Measurements from ENCODE around the gene NELL2.
"Not testable (repeated sequence)": the region's sequence is repeated elsewhere in the genome, so short reads cannot be mapped to it uniquely, and the experiment has no call there.

Gene NELL2

DNA sequence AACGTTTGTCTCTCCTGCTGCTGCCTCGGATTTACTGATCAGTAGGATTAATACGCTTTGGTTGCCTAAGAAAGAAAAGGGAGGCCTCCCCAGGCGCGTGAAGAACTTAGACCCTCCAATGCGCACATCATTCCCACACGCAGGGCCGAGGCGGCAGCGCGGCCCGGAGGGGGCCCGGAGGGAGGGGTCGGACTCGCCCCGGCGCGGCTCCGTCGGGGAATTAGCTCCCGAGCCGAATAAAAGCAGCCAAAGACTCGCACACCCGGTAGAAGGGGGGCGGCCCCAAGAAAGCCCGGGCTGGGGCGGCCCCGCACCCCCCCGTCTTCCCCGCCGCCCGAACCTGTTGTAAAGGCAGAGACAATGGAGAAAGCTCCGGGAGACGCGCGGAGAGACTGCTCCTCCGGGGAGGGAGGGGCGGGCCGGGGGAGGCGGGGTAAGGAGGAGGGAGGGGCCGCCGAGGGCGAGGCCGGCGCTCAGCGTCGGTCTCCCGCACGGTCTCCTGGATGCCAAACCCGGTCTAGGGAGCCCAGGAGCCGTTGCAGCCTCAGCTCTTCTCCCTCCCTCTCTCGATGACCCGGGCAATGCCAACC is at the start of gene NELL2:
Gene NELL2, minus strand, starts transcription at position 362 of the 590 bp plus-strand sequence. CDS start 446 bp downstream, outside the sequence.
- no peak for DNase-seq (ENCODE audit: low spot score)

DNA sequence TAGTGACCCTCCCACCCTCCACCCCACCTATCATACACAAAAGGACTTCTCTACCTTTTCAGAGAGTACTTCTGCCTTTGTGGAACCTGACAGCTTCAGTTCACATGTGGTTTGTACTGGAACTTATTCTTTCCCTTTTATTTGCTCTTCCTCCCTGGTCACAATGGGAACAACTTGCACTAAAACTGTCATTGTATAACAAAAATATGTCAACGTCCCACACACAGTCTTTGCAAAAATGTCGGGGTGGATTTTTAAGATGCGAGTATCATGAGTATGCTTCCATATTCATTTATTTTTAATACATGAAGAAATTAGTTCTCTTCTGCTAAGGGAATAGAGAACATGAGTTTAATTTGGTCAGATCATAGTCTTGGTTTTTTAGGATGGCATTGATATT is 45.6 kb upstream of the NELL2 start:
- no peak for DNase-seq (ENCODE audit: low spot score)

DNA sequence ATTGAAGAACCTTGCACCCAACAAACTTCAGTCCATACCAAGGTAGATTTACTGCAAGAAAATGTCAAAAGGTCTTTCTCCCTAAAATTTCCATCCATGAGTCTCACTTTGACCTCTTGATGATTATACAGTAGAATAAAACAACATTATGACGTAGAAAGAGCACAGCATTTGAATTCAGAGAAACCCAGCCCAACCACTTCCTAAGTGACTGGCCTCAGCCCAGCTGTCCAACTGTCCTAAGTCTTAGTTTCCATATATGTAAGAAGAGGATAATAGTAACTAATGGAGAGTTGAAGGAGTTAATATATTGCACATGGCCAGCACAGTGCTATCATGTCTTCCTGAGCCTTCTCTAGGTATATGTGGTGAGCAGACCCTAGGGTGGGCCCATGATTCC is 41.0 kb upstream of the NELL2 start:
- DNase-seq (ENCODE audit: low spot score): no peak

DNA sequence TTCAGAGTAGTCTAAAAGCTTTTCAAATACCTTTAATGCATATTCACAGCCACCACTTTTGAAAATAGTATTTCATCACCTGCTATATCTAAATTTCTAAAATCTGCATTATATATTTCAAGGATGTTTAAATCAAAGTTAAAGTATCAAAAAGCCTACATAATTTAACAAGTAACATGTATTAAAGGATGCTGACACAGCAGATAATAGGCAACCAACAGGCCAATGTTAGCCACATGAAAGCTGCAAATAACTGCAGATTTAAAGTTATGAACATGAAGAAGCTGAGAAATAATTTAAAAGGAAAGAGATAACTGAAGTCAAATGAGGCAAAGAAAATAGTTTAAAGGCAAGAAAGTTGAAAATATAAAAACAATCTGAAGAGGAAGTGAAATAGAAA is 39.8 kb upstream of the NELL2 start:
- DNase-seq (ENCODE audit: low spot score): no peak

DNA sequence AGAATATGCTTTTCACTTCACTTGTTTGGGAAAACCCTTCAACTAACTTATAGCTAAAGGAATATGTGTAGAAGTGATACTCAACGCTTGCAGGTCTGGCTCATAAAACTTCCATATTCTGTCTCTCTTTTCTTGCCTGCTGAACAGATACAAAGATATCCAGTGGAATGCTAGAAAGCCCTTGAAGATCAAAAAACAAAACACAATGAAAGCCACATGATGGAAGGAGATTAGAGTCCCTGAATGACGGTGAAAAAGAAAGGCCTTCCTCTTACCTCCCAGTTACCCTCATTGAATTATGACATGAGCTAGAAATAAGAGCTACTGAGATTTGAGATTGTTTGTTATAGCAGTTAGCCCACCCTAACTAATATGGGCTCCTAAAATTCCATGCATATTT is 28.2 kb upstream of the NELL2 start:
- no peak for DNase-seq (ENCODE audit: low spot score)

DNA sequence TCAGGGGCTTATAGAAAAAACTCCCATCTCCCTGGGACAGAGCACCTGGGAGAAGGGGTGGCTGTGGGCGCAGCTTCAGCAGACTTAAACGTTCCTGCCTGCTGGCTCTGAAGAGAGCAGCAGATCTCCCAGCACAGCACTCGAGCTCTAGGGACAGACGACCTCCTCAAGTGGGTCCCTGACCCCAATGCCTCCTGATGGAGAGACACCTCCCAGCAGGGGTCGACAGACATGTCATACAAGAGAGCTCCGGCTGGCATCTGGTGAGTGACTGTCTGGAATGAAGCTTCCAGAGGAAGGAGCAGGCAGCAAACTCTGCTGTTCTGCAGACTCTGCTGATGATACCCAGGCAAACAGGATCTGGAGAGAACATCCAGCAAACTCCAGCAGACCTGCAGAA is 22.0 kb upstream of the NELL2 start:
- DNase-seq (ENCODE audit: low spot score): not testable (repeated sequence)

DNA sequence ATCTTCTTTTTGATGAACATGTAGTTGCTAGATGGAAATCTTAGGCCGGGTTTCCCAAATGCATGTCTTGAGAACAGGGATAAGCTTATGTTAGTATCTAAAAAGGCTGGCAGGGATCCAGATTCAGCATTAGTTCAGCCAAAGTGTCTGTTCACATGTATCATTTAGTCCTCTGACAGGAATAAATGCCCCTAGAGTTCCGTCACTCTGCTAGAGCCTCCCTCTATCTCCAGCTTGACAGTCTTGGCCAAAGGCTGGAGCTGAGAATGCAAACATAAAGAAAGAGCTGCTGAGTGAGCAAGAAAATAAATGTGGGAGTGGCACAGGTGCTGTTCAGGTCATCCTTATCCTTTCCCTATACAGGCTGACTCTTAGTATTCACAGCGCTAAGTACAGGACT is 13.8 kb upstream of the NELL2 start:
- DNase-seq (ENCODE audit: low spot score): no peak

DNA sequence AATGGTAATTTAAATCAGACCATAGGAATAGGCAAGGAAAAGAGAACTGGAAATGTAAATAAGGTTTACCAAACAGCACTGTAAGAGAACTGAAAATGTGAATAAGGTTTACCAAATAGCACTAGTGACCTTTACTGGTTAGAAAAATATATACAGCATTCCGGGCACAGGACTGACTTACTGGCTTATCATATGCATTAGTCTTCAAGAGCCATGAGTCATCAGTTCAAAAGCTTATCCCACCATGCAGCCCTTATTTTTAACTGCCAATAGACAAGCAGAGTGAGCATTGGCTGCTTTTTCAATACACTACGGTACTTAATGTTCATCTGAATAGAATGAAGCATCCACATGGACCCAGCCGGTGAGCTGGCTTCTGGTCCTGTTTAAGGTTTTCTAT is 13.0 kb upstream of the NELL2 start:
- DNase-seq (ENCODE audit: low spot score): no peak

DNA sequence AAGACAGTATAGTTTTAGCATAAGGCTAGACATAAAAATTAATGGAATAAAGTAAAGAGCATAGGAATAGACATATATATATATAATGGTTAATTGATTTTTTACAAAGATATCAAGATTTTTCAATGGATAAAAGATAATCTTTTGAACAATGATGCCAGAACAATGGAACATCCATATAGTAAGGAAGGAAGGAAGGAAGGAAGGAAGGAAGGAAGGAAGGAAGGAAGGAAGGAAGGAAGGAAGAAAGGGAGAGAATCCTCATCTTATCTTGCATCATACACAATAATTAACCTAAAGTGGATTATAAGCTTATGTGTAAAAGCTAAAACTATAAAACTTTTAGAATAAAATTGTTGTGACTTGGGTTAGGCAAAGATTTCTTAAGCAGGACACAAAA is 9.8 kb upstream of the NELL2 start:
- DNase-seq (ENCODE audit: low spot score): no peak

DNA sequence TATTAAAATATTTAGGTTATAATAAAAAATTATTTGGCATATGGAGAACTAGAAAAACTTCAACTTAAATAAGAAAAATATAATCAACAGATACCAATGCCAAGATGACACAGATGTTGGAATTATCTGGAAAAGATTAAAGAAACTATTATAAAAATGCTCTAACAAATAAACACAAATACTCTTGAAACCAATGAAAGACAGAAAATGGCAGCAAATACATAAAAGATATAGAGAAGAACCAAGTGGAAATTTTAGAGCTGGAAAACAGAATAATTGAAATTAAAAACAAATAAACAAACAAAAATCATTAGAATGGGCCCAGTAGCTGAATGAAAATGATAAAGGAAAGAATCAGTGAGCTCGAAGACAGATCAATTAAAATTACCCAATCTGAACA is 5.1 kb upstream of the NELL2 start:
- no peak for DNase-seq (ENCODE audit: low spot score)

DNA sequence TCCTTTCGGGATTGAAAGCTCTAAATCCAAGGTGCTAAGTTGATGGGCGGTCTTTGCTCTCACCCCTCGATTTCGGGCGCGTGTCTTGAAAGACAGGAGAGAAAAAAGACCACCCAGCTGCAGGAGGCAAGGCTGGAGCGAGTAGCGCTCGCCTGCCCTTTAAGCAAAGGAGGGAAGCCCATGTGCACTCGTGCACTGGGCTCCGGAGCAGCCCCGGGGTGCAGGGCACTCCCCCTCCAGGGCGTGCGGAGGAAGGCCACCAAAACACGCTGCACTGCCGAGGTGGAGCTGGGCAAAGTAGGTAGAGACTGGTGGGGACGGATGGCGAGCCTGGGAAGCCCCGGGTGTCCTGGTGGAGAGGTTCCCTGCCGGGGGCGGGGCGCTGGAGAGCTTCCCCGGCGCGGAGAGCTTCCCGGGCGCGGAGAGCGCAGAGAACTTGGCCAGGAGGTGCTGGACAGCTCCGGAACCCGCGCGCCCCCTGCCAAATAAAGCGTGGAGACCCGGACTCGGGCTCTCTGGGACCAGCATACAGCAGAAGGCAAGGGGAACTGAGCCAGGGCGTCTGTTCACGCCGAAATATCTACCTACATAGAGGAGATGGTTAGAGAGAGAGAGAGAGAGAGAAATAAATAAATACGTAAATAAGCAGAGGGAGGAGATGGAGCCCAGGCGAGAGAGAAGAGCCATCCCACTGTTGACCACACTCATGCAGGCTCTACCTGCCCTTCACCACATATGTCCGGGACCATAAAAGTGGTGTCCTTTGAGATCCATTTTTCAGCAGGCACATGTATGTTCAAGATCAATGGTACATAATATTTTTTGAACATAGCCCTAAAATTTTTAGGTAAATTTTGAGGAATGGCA is 662 bp upstream of the NELL2 start:
- no peak for DNase-seq (ENCODE audit: low spot score)

DNA sequence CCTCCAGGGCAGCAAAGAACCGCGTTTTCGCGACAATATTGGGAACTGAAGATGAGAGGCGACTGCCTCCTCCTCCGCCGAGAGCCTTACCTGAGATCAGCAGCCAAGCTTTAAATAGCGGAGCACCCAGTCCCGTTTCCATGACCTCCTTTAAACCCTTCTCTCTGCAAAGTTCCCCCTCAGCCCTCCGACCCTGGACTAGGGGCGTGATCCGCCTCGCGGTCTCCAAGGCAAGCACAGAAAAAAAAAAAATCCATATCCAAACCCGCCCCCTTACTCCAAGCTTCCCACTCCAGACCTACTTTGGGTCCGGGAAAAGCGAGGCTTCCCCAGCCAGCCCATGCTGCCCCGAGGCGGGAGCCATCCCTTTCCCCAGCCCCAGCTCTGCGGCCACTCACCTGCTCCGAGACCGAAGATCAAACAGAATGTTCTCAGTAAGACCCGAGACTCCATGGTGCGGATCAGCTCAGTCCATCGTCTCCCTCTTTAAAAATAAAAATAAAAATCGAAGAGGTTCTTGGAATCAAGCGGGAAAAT is 630 bp downstream of the NELL2 start:
- no peak for DNase-seq (ENCODE audit: low spot score)

DNA sequence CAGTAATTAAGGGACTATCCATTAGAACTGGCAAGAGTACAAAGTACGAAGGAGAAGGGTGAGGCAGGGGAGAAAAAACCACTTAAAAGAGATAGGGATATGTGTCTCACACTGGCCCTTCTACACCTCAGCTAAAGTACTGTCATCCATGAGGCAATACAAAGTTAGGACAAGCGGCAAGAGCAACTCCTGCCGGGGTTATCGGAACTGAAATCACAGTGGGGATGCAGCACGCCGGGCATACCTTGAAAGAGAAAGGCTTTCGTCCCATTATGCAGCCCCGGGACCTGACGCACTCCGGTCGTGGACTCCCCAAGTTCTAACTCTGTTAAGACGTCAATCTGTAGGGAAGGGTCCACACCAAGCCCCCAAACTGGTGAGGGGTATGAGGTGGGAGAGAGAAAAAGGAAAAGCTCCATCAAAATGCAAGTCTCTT is 1.1 kb downstream of the NELL2 start:
- DNase-seq (ENCODE audit: low spot score): no peak

DNA sequence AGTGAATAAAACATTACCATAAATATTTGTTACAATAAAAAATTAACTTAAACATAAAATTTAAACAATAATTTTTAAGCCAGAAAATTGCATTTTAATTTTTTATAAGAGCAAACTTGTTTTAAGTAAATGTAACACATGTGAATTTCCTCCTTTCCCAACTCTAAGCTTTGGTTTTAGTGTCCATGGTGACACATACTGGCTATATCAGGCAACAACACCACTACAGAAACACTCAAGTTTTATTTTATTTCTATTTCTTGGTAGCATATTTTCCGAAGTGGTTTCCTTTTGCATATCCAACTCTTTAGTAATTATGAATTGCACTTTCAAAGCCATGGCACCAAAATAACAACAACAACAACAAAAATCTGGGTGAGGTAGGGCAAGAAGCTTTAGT is 2.2 kb downstream of the NELL2 start:
- no peak for DNase-seq (ENCODE audit: low spot score)

DNA sequence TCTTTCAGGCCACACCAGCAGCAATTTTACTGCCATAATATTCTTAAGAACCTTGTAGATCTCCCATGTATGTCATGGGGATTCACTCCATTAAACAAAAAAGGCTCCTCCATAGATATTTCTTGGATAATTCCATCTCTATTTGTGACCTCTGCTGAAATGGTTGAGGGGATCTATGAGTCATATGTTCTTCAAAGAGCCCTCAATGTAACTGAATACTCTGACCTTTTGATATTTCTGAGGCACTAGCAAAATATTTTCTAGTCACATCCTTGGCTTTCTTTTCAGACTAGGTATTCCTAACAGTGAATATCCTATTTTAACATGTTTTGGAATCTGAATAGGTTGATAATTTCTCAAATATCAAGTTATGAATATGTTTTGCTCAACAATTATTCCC is 6.6 kb downstream of the NELL2 start:
- DNase-seq (ENCODE audit: low spot score): no peak

DNA sequence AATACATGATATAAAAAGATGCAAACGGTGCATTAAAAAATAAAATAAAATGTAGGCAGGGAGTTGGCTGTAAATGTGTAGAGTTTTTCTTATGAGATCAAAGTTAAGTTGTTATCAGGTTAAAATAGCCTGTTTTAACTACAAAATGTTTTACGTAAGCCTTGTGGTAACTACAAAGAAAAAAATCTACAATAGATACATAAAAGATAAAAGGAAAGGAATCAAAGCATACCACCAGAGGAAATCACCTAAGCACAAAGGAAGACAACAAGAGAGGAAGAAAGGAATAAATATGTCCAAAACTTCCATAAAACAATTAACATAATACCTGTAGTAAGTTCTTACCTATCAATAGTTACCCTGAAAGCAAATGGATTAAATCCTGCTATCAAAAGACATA is 12.2 kb downstream of the NELL2 start:
- DNase-seq (ENCODE audit: low spot score): no peak

DNA sequence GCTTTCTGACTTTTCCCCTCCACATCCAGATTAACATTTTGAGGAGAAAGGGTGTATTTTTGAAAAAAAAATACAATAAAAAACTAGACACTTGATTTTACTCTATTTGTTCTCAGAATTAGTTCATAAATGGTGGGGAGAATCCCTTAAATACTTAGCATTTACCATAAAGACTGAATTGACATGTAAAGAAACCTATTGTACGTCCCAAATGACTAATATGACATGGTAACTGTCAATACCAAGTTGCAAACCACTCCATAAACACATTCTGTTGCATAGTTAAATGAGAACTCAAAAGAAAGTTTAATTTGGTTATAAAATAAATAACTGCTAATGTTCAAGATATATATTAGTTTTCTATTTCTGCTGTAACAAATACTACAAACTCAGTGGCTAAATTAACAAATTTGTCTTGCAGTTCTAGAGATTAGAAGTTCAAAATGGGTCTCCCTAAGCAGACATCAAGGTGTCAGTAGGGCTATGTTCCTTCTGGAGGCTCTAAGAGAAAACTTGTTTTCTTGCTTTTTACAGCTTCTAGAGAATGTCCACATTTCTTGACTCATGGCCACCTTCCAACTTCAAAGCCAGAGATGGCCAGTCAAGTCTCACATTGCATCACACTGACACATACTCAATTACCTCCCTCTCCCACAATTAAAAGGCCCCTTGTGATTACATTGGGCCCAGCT is 16.0 kb downstream of the NELL2 start:
- no peak for DNase-seq (ENCODE audit: low spot score)

DNA sequence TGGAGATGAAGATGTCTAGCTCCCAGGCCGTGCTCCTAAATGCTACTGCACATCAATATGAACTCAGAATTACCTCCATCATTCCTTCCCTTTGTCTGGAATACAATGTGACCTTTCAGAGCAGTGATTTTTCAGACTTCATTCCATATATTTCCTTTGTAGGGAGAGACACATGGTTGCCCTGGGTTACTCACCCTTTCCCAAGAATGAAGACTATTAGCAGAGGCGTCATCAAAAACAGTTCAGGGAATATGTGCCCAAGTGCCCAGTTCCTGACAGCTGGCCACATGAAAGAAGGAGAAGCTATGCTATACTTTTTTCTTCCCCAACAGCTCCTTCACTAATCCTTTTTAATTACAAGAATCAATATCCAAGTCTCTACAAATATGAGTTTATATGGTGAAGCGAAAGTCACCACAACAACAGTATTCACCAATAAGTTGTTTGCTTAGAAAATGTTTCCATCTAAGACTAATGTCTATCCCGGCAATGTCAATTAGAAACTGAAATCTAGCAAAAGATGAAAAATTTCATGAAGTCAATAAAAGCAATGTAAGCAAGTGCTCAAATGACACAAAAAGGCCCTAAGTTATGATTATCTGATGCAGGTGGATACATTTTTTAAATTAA is 17.8 kb downstream of the NELL2 start:
- DNase-seq (ENCODE audit: low spot score): no peak

DNA sequence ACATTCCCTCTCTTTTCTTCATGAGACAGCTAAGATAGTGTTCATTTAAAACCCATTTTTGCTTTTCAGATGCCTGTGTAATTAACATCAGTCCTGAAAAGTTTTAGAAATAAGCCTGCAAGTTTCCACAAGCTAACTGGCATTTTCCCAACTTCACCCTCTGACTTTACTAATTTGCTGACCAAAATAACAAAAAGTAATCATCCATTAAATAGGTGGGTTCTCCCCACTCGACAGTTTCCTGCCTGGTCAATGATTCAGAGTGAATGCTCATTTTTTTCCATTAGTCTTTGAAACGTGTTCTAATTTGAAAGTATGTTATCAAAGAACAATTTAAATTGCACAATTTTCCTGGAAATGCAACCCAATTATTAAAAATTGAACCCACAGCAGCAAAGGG is 23.6 kb downstream of the NELL2 start:
- DNase-seq (ENCODE audit: low spot score): no peak

DNA sequence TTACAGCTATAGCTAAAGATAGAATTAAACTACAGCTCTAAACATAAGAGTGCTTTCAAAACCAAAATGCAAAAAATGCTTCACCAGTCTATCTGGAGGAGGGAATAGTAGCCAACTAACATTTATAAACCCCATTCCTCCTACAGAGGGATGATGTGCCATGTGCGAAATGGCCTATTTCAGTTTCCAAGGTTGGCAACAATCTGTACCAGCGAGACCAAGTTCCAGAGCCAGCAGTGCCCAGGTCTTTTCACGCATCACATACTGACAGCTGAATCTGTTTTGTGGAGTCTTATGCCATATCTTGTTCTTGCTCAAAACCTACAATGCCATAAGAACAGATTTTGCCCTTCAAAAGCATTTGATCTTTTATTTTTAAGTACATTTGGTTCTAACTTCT is 24.5 kb downstream of the NELL2 start:
- no peak for DNase-seq (ENCODE audit: low spot score)

DNA sequence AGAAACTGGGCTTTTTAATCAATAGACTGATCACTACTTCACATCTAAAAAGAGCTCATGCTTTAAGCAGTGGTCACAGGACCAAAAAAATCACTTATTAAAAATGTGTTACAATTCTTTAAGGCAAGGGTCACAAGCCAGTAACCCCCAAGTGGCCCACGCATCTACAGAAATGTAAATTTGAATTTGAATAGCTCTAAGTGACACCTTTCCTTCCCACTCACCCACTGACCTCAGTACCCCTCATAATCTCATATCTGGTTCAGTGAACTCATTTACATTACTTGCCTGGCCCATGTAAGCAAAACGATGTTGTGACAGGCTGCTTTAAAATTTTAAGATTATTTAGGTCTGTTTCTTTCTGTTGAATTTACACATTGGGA is 27.4 kb downstream of the NELL2 start:
- no peak for DNase-seq (ENCODE audit: low spot score)

DNA sequence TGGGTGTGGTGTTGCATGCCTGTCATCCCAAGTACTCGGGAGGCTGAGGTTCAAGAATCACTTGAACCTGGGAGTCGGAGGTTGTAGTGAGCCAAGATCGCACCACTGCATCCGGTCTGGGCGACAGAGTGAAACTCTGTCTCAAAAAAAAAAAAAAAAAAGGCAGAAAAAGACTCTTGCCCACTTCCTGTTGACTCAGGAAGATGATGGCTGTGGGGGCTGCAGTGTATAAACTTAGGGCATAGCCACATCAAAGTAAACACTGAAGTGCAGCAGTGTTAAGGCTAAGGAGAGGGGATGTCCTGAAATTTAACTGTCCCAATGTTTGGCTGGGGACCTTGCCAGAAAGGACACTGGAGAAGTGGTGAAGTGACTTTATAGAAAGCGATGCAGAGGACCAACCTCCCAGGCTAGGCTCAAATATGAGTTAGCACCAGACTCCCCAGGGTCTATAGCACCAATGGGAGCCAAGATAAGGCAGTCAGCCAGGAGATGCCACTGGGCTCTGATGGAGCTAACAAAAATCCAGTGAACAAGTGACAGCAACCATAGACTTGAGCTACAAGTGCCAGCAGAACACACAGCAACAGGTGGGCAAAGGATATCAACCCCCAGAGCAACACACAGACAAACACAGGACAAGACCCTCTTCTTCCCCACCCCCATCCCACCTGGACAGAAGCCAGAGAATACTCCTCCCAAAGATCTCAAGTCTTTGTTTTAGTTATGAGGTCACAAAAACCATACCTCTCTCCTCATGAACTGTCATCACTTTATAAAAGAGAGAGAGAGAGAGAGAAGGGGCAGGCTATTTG is 28.0 kb downstream of the NELL2 start:
- DNase-seq (ENCODE audit: low spot score): no peak

Data from kidney capillary endothelial cell (primary cell).